H1 (cell line): ENCODE results near the gene THAP5. TPM values are rescaled to one million over a fixed set of nuclear protein-coding genes. Genes with fewer than 3 reads are reported as not detected.

Experiments used
- CTCF ChIA-PET: fragments of 300-600 bp; sonication (Branson Sonifier 250); formaldehyde crosslinking; loops from one replicate; lab custom pipeline; 2021; ENCODE audit not compliant: partially characterized antibody; lab: Charles Lee
- POLR2A ChIA-PET: fragments of 300-600 bp; sonication (Branson Sonifier 250); formaldehyde crosslinking; loops from one replicate; lab custom pipeline; 2021; ENCODE audit warnings: inconsistent platforms; ENCODE audit not compliant: partially characterized antibody; lab: Charles Lee
- DNase-seq, 2 experiments: peaks; one replicate each; pipeline versions ENCODE4 v3.0.0 to v3.0.0-alpha.2; 2010 to 2022; ENCODE audit warnings: low spot score in 2 of 2, low read depth in 1 of 2, mixed read lengths in 1 of 2
- FAIRE-seq: peaks from 2 replicates; lab custom pipeline; 2011; peaks lifted over from hg19 to GRCh38; lab: Jason Lieb, UNC
- H2AFZ ChIP-seq: 2 replicates; pipeline ENCODE4 v1.8.1; 2012; ENCODE audit warnings: low read length, inconsistent platforms
- H2AK5ac ChIP-seq: 2 replicates; pipeline ENCODE4 v1.6.1; 2013; ENCODE audit warnings: low read depth, low read length
- H2BK120ac ChIP-seq: replicated peaks from 2 replicates; pipeline ENCODE3; 2013; ENCODE audit warnings: low read depth, low read length, inconsistent platforms
- H2BK12ac ChIP-seq: 2 replicates; pipeline ENCODE4 v1.6.1; 2013; ENCODE audit warnings: low read depth, low read length
- H2BK15ac ChIP-seq: 2 replicates; pipeline ENCODE4 v1.6.1; 2013; ENCODE audit warnings: low read length
- H2BK20ac ChIP-seq: 2 replicates; pipeline ENCODE4 v1.6.1; 2013; ENCODE audit warnings: low read length
- H2BK5ac ChIP-seq: 2 replicates; pipeline ENCODE4 v1.6.1; 2013; ENCODE audit warnings: low read depth, low read length
- H3K14ac ChIP-seq: 2 replicates; pipeline ENCODE4 v1.6.1; 2013; ENCODE audit warnings: inconsistent platforms; ENCODE audit not compliant: insufficient read length
- H3K18ac ChIP-seq: 2 replicates; pipeline ENCODE4 v1.6.1; 2013; ENCODE audit warnings: low read length; ENCODE audit errors: extremely low read depth
- H3K23ac ChIP-seq: 2 replicates; pipeline ENCODE4 v1.6.1; 2013; ENCODE audit warnings: inconsistent platforms; ENCODE audit not compliant: insufficient read length
- H3K23me2 ChIP-seq: 2 replicates; pipeline ENCODE4 v1.6.1; 2013; ENCODE audit warnings: low read depth, low read length
- H3K27ac ChIP-seq: 2 replicates; pipeline ENCODE4 v1.6.1; 2011; ENCODE audit warnings: low read depth, low read length, inconsistent platforms
- H3K27me3 ChIP-seq, 4 experiments: replicated peaks in 1 of 4; 1 replicate in 1 of 4; 2 replicates in 3 of 4; pipeline versions ENCODE4 v1.6.1 to v1.8.1; 2011 to 2013; ENCODE audit warnings: low read length in 3 of 4, mild to moderate bottlenecking in 3 of 4, inconsistent platforms in 2 of 4, mixed read lengths in 2 of 4, moderate library complexity in 1 of 4; ENCODE audit not compliant: control insufficient read depth in 3 of 4, insufficient read depth in 3 of 4; ENCODE audit errors: extremely low read depth in 1 of 4
- H3K36me3 ChIP-seq, 4 experiments: 2 replicates each; pipeline versions ENCODE4 v1.6.1 to v1.8.1; 2011 to 2013; ENCODE audit warnings: mild to moderate bottlenecking in 4 of 4, low read length in 3 of 4, moderate library complexity in 2 of 4, control low read depth in 1 of 4, inconsistent platforms in 1 of 4; ENCODE audit not compliant: insufficient read depth in 4 of 4, control insufficient read depth in 2 of 4
- H3K4ac ChIP-seq: replicated peaks from 2 replicates; pipeline ENCODE3; 2013; ENCODE audit warnings: low read length, low read depth, mixed read lengths, inconsistent platforms; ENCODE audit not compliant: insufficient read length
- H3K4me1 ChIP-seq, 4 experiments: replicated peaks in 1 of 4; 1 replicate in 1 of 4; 2 replicates in 3 of 4; pipeline versions ENCODE4 v1.6.1 to v1.8.1; 2011 to 2013; ENCODE audit warnings: low read length in 3 of 4, inconsistent platforms in 2 of 4, mixed read lengths in 1 of 4; ENCODE audit not compliant: insufficient read depth in 4 of 4, control insufficient read depth in 3 of 4
- H3K4me2 ChIP-seq, 2 experiments: 2 replicates each; pipeline versions ENCODE4 v1.6.1 to v1.8.1; 2011 to 2013; ENCODE audit warnings: low read depth in 2 of 2, low read length in 2 of 2, control low read depth in 1 of 2, inconsistent platforms in 1 of 2, mild to moderate bottlenecking in 1 of 2; ENCODE audit not compliant: insufficient read depth in 1 of 2
- H3K4me3 ChIP-seq, 4 experiments: fragments of 200-600, 300-600 bp in 1 of 4; sonication (generic), shearing (Covaris generic), sonication (Bioruptor Twin) in 1 of 4; 2 replicates each; pipeline versions ENCODE4 v1.5.1 to v1.8.1; 2011 to 2016; ENCODE audit warnings: low read length in 4 of 4, low read depth in 3 of 4, control low read depth in 2 of 4, inconsistent platforms in 2 of 4, mild to moderate bottlenecking in 2 of 4, mixed read lengths in 1 of 4, moderate library complexity in 1 of 4; ENCODE audit not compliant: insufficient read depth in 2 of 4; ENCODE audit errors: extremely low read depth in 1 of 4
- H3K56ac ChIP-seq: replicated peaks from 2 replicates; pipeline ENCODE3; 2013; ENCODE audit warnings: low read depth, mild to moderate bottlenecking, mixed read lengths, low read length, inconsistent platforms; ENCODE audit not compliant: insufficient read length
- H3K79me1 ChIP-seq: 2 replicates; pipeline ENCODE4 v1.6.1; 2013; ENCODE audit warnings: low read depth, low read length, control low read depth
- H3K79me2 ChIP-seq, 2 experiments: 2 replicates each; pipeline versions ENCODE4 v1.6.1 to v1.8.1; 2012 to 2013; ENCODE audit warnings: low read length in 2 of 2, mild to moderate bottlenecking in 2 of 2, inconsistent platforms in 1 of 2; ENCODE audit not compliant: insufficient read depth in 2 of 2, control insufficient read depth in 1 of 2
- H3K9ac ChIP-seq, 4 experiments: replicated peaks in 1 of 4; 1 replicate in 1 of 4; 2 replicates in 3 of 4; pipeline versions ENCODE4 v1.6.1 to v1.8.1; 2011 to 2013; ENCODE audit warnings: low read depth in 3 of 4, low read length in 3 of 4, control low read depth in 2 of 4, mild to moderate bottlenecking in 2 of 4, moderate library complexity in 2 of 4, inconsistent platforms in 1 of 4; ENCODE audit errors: extremely low read depth in 1 of 4
- H3K9me3 ChIP-seq, 2 experiments: 2 replicates each; pipeline versions ENCODE4 v1.6.1 to v1.8.1; 2012 to 2013; ENCODE audit warnings: mild to moderate bottlenecking in 2 of 2, moderate library complexity in 2 of 2, control low read depth in 1 of 2, inconsistent platforms in 1 of 2, low read depth in 1 of 2, low read length in 1 of 2, mixed read lengths in 1 of 2; ENCODE audit not compliant: insufficient read depth in 2 of 2
- H4K20me1 ChIP-seq, 2 experiments: replicated peaks in 1 of 2; 2 replicates each; pipeline versions ENCODE3 to v1.8.1; 2011 to 2013; ENCODE audit warnings: inconsistent platforms in 2 of 2, low read length in 2 of 2, mild to moderate bottlenecking in 1 of 2; ENCODE audit not compliant: insufficient read depth in 2 of 2, control insufficient read depth in 1 of 2
- H4K5ac ChIP-seq: 2 replicates; pipeline ENCODE4 v1.6.1; 2013; ENCODE audit warnings: low read length, low read depth, mixed read lengths, inconsistent platforms; ENCODE audit not compliant: insufficient read length
- H4K8ac ChIP-seq: 2 replicates; pipeline ENCODE4 v1.8.0; 2013; ENCODE audit warnings: mild to moderate bottlenecking, moderate library complexity, low read length, inconsistent platforms; ENCODE audit not compliant: insufficient read depth; ENCODE audit errors: extremely low read depth
- H4K91ac ChIP-seq: replicated peaks from 2 replicates; pipeline ENCODE3; 2013; ENCODE audit warnings: low read length, mixed read lengths, inconsistent platforms; ENCODE audit not compliant: insufficient read length
- ASH2L ChIP-seq: fragments of 200-600, 300-600 bp; sonication (generic); IDR thresholded peaks from one replicate; pipeline ENCODE4 v1.7.1; 2017; ENCODE audit warnings: low read length
- KDM5A ChIP-seq: fragments of 200-600 bp; IDR thresholded peaks from 2 replicates; pipeline ENCODE4 v1.7.1; 2012; ENCODE audit warnings: mild to moderate bottlenecking, low read length, inconsistent platforms, mixed read lengths
- POU5F1 ChIP-seq: IDR thresholded peaks from 2 replicates; pipeline ENCODE4 v1.6.1; 2011; ENCODE audit warnings: low read depth, mild to moderate bottlenecking, low read length, moderate library complexity
- RXRA ChIP-seq: IDR thresholded peaks from 2 replicates; pipeline ENCODE4 v1.6.1; 2011; ENCODE audit warnings: low read depth, mild to moderate bottlenecking, low read length, moderate library complexity; ENCODE audit not compliant: insufficient read depth
- ZNF274 ChIP-seq: IDR thresholded peaks from 2 replicates; pipeline ENCODE4 v1.7.0; 2012; ENCODE audit warnings: low read length, borderline replicate concordance; ENCODE audit errors: extremely low read depth
- WGBS, 2 experiments: shearing (Covaris generic) in 1 of 2; methylation state at CpG; one replicate each; pipeline versions ENCODE4 v1.1.6 to v1.1.7; 2013 to 2015; ENCODE audit warnings: low lambda C conversion rate in 2 of 2, mixed read lengths in 2 of 2, inconsistent platforms in 1 of 2, low coverage in 1 of 2, missing lambda C conversion rate in 1 of 2; ENCODE audit not compliant: insufficient replicate concordance in 2 of 2, insufficient coverage in 1 of 2, insufficient read length in 1 of 2; ENCODE audit errors: extremely low coverage in 1 of 2, missing lambda C conversion rate in 1 of 2; 5-methylcytosine and 5-hydroxymethylcytosine counted together
- polyA plus RNA-seq, 7 experiments: library from polyadenylated mRNA; depleted of rRNA in 3 of 7; stranded (reverse) in 5 of 7; unstranded in 2 of 7; fragments of >200 nt in 5 of 7; fragments of 200-250 nt in 2 of 7; gene quantifications; 1 replicate in 5 of 7; 2 replicates in 1 of 7; 4 replicates in 1 of 7; pipeline versions ENCODE4 v1.2.1 to v1.2.3, GENCODE V29; 2011 to 2013; ENCODE audit warnings: missing spikeins in 2 of 7, mixed read lengths in 2 of 7
- total RNA-seq: library from RNA; stranded (reverse); fragmentation: NEBNext Ultra II Directional; extraction: Animal tissue kit (Norgen Biotek cat#: 25700); gene quantifications from 2 replicates; pipeline ENCODE4 v1.2.1, GENCODE V29; 2021
- TF ChIP-seq, protein P1 (sequence below): IDR thresholded peaks from 2 replicates; pipeline ENCODE4 v1.6.1; 2012; ENCODE audit warnings: inconsistent platforms

THAP5 gene
- total and polyA plus RNA-seq, 2 of the 8 experiments (the other 6 are each of a cell fraction or from before 2014, with no cell fraction given): 3.9 to 24.2 TPM

- H3K23ac ChIP-seq: no peak overlapping the region
- H3K4ac ChIP-seq: no peak overlapping the region
- no peak overlapping the region for H3K18ac ChIP-seq
- no peak overlapping the region for H3K9ac ChIP-seq
- H2AFZ ChIP-seq: no peak overlapping the region
- no peak overlapping the region for H2BK120ac ChIP-seq
- peaks cover 0 to 9% of the 10 kb centered on the region in 2 experiments; a peak in 1 of 4 replicates for H3K9me3 ChIP-seq
- peaks cover 0 to 34% (median 9%) of the 10 kb centered on the region in 4 experiments; a peak in 3 of 8 replicates for H3K36me3 ChIP-seq
- no peak overlapping the region for H3K4me2 ChIP-seq
- H2BK5ac ChIP-seq: no peak overlapping the region
- H3K14ac ChIP-seq: no peak overlapping the region
- H2BK20ac ChIP-seq: no peak overlapping the region
- H3K4me1 ChIP-seq: no peaks in the 10 kb centered on the region
- POLR2A ChIA-PET: interaction anchor here (1.1 kb wide), 1 partner anchor 82 kb away, joined by 3 read pairs; no protein-coding TSS in a partner anchor
- 87% methylated on average over 1 of the region's 1 CpG; no CpG with 5 or more reads in 1 of the 2 experiments for WGBS, 2 experiments
- H3K27ac ChIP-seq: no peak overlapping the region
- H3K79me2 ChIP-seq: peaks cover 0 to 30% of the 10 kb centered on the region in 2 experiments; a peak in 2 of 4 replicates
- DNase-seq: no peak
- no peak overlapping the region for H4K8ac ChIP-seq
- no peak overlapping the region for H2AK5ac ChIP-seq
- H3K56ac ChIP-seq: no peak overlapping the region
- peaks cover 3% of the 10 kb centered on the region; the same call in 1 of the 2 replicates for H3K79me1 ChIP-seq
- no peak for TF ChIP-seq RXRA
- TF ChIP-seq POU5F1: no peak
- TF ChIP-seq ASH2L: no peak
- TF ChIP-seq, protein P1, sequence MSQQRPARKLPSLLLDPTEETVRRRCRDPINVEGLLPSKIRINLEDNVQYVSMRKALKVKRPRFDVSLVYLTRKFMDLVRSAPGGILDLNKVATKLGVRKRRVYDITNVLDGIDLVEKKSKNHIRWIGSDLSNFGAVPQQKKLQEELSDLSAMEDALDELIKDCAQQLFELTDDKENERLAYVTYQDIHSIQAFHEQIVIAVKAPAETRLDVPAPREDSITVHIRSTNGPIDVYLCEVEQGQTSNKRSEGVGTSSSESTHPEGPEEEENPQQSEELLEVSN: no peak
- no peak for TF ChIP-seq KDM5A
- no peak for TF ChIP-seq ZNF274
- TF ChIP-seq, all 59 proteins: peak for 0
- no peak for FAIRE-seq
- H3K27me3 ChIP-seq: no peaks in the 10 kb centered on the region
- H2BK15ac ChIP-seq: no peak overlapping the region
- no peak overlapping the region for H4K5ac ChIP-seq
- H4K91ac ChIP-seq: no peak overlapping the region
- no peaks in the 10 kb centered on the region for H4K20me1 ChIP-seq
- no peak overlapping the region for H3K4me3 ChIP-seq
- CTCF ChIA-PET: no interaction called here
- no peaks in the 10 kb centered on the region for H3K23me2 ChIP-seq
- no peak overlapping the region for H2BK12ac ChIP-seq
These were observed 6.6 kb upstream of the THAP5 start for GRCh38 chr7:108576116-108576515.
